ENCODE measurements around the gene ST7. TPM values are rescaled to one million over a fixed set of nuclear protein-coding genes. Genes with fewer than 3 reads are reported as not detected.
"Not testable (repeated sequence)": the region's sequence is repeated elsewhere in the genome, so short reads cannot be mapped to it uniquely, and the experiment has no call there.

The ST7 gene
- total RNA-seq, 1 experiment from 2014 or later, result 12.4 TPM

GRCh38 chr7:116934580-116934979 lies 18.7 kb upstream of the ST7 start (continued):
- TF ChIP-seq, protein P1, sequence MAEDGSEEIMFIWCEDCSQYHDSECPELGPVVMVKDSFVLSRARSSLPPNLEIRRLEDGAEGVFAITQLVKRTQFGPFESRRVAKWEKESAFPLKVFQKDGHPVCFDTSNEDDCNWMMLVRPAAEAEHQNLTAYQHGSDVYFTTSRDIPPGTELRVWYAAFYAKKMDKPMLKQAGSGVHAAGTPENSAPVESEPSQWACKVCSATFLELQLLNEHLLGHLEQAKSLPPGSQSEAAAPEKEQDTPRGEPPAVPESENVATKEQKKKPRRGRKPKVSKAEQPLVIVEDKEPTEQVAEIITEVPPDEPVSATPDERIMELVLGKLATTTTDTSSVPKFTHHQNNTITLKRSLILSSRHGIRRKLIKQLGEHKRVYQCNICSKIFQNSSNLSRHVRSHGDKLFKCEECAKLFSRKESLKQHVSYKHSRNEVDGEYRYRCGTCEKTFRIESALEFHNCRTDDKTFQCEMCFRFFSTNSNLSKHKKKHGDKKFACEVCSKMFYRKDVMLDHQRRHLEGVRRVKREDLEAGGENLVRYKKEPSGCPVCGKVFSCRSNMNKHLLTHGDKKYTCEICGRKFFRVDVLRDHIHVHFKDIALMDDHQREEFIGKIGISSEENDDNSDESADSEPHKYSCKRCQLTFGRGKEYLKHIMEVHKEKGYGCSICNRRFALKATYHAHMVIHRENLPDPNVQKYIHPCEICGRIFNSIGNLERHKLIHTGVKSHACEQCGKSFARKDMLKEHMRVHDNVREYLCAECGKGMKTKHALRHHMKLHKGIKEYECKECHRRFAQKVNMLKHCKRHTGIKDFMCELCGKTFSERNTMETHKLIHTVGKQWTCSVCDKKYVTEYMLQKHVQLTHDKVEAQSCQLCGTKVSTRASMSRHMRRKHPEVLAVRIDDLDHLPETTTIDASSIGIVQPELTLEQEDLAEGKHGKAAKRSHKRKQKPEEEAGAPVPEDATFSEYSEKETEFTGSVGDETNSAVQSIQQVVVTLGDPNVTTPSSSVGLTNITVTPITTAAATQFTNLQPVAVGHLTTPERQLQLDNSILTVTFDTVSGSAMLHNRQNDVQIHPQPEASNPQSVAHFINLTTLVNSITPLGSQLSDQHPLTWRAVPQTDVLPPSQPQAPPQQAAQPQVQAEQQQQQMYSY (CRISPR knock-in tag; IDR thresholded peaks at IDR 0.05), result no peak
- TF ChIP-seq NR1H2 (CRISPR knock-in tag; IDR thresholded peaks at IDR 0.05) (no peak), ZSCAN18 (CRISPR knock-in tag; IDR thresholded peaks at IDR 0.05) (no peak), ZNF121 (CRISPR knock-in tag; IDR thresholded peaks at IDR 0.05) (no peak)
- TF ChIP-seq, protein P2, sequence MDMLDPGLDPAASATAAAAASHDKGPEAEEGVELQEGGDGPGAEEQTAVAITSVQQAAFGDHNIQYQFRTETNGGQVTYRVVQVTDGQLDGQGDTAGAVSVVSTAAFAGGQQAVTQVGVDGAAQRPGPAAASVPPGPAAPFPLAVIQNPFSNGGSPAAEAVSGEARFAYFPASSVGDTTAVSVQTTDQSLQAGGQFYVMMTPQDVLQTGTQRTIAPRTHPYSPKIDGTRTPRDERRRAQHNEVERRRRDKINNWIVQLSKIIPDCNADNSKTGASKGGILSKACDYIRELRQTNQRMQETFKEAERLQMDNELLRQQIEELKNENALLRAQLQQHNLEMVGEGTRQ (CRISPR knock-in tag; IDR thresholded peaks at IDR 0.05), result no peak

DNA sequence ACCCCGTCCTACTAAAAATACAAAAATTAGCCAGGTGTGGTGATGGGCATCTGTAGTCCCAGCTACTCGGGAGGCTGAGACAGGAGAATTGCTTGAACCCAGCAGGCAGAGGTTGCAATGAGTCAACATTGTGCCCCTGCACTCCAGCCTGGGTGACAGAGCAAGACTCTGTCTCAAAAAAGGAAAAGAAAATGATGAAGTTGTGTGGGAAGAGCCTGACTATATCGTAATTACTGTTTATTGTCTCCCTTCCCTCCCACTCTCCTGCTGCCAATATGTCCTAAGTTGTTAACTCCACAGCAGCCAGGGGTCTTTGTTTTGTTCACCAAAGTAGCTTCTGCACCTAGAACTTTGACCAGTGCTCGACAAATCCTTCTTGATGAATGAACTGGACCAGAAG lies 16.5 kb upstream of the ST7 start:
- H3K36me3 Mint-ChIP-seq; POLR2A ChIA-PET; H3K4me1 Mint-ChIP-seq; ATAC-seq; H3K27me3 Mint-ChIP-seq (ENCODE audit: low read depth); H3K4me3 Mint-ChIP-seq; H3K27ac Mint-ChIP-seq; DNase-seq (ENCODE audit: low spot score); H3K9me3 Mint-ChIP-seq; CTCF ChIA-PET: not testable (repeated sequence)

DNA sequence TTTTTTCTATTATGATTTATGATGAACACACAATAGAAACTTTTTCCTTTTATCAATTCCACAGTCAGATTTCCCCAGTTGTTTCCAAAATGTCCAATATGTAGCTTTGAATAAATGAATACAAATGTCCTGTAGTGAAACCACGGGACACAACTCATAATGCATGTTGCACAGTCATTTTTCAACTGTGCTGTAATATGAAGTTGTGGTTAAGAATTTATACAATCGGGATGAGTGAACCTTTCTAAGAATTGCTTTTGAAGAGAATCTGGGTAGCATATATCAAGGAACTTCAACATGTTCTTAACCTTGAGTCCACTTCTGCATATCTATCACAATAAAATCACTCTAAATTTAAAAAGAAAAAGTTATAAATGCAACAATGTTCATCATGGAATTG lies 14.6 kb upstream of the ST7 start:
- H3K27ac Mint-ChIP-seq, result no peak overlapping the region
- no peak for DNase-seq (ENCODE audit: low spot score)

More for the DNA sequence above, 14.6 kb upstream of the ST7 start:
- Mint-ChIP-seq H3K4me1 (0 out of 2 replicates have a peak, but pooled peaks cover 3% of the 10 kb centered on the region), H3K36me3 (no peaks in the 10 kb centered on the region), H3K4me3 (no peak overlapping the region), H3K27me3 (ENCODE audit: low read depth) (no peaks in the 10 kb centered on the region; the same call in 1 of the 2 replicates), H3K9me3 (no peaks in the 10 kb centered on the region)
- no peak for ATAC-seq
- ChIA-PET POLR2A (no interaction called here), CTCF (no interaction called here)
- TF ChIP-seq JAZF1 (CRISPR knock-in tag; IDR thresholded peaks at IDR 0.05) (no peak), NR1H2 (CRISPR knock-in tag; IDR thresholded peaks at IDR 0.05) (no peak), E2F1 (CRISPR knock-in tag; IDR thresholded peaks at IDR 0.05) (no peak), ZNF121 (CRISPR knock-in tag; IDR thresholded peaks at IDR 0.05) (no peak), ZNF396 (CRISPR knock-in tag; IDR thresholded peaks at IDR 0.05; ENCODE audit: borderline replicate concordance) (no peak), PRRX2 (CRISPR knock-in tag; IDR thresholded peaks at IDR 0.05) (no peak), FOXP1 (CRISPR knock-in tag; IDR thresholded peaks at IDR 0.05; ENCODE audit: borderline replicate concordance) (no peak), ZNF317 (CRISPR knock-in tag; IDR thresholded peaks at IDR 0.05; ENCODE audit: borderline replicate concordance, low read depth) (no peak), HMGA2 (CRISPR knock-in tag; IDR thresholded peaks at IDR 0.05) (no peak), GRHL2 (CRISPR knock-in tag; IDR thresholded peaks at IDR 0.05; ENCODE audit: insufficient replicate concordance, severe bottlenecking) (no peak), ZNF532 (CRISPR knock-in tag; IDR thresholded peaks at IDR 0.05; ENCODE audit: borderline replicate concordance) (no peak)
- TF ChIP-seq, protein P3, sequence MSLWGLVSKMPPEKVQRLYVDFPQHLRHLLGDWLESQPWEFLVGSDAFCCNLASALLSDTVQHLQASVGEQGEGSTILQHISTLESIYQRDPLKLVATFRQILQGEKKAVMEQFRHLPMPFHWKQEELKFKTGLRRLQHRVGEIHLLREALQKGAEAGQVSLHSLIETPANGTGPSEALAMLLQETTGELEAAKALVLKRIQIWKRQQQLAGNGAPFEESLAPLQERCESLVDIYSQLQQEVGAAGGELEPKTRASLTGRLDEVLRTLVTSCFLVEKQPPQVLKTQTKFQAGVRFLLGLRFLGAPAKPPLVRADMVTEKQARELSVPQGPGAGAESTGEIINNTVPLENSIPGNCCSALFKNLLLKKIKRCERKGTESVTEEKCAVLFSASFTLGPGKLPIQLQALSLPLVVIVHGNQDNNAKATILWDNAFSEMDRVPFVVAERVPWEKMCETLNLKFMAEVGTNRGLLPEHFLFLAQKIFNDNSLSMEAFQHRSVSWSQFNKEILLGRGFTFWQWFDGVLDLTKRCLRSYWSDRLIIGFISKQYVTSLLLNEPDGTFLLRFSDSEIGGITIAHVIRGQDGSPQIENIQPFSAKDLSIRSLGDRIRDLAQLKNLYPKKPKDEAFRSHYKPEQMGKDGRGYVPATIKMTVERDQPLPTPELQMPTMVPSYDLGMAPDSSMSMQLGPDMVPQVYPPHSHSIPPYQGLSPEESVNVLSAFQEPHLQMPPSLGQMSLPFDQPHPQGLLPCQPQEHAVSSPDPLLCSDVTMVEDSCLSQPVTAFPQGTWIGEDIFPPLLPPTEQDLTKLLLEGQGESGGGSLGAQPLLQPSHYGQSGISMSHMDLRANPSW (CRISPR knock-in tag; conservative IDR thresholded peaks at IDR 0.05; ENCODE audit: low read depth), result no peak

All from WTC11 (cell line).